GM12874 (cell line): Measurements from ENCODE around the gene WDR90.
A peak's percentile ranks its signal among the peaks of the same experiment; 100 is the strongest.

Experiments used
- CTCF ChIP-seq: IDR thresholded peaks from 2 replicates; pipeline ENCODE4 v1.5.1; 2011; ENCODE audit warnings: low read depth, mild to moderate bottlenecking, control low read depth, low read length, moderate library complexity; ENCODE audit not compliant: insufficient read depth

Gene WDR90

GRCh38 chr16:642189-643049, 6.7 kb upstream of the WDR90 start:
- no peak for TF ChIP-seq CTCF

GRCh38 chr16:643050-643368, 6.2 kb upstream of the WDR90 start:
- no peak for TF ChIP-seq CTCF

GRCh38 chr16:644556-644955, 4.6 kb upstream of the WDR90 start:
- TF ChIP-seq CTCF: no peak

- TF ChIP-seq CTCF: no peak
Observed at GRCh38 chr16:645852-646678, 3.1 kb upstream of the WDR90 start.

GRCh38 chr16:646679-647172, 2.4 kb upstream of the WDR90 start:
- TF ChIP-seq CTCF: no peak

- TF ChIP-seq CTCF: no peak
Observed at GRCh38 chr16:647173-647902, 1.8 kb upstream of the WDR90 start.

- peak; percentile 89 for TF ChIP-seq CTCF
Observed at GRCh38 chr16:648071-648780, 939 bp upstream of the WDR90 start.
